ENCODE measurements around the gene CLDN5.

GRCh38 chr22:19494001-19494560 lies 30.1 kb downstream of the CLDN5 start:
- TF ChIP-seq FOXP2 (optimal IDR thresholded peaks at IDR 0.05; ENCODE audit: borderline replicate concordance, extremely low read depth, extremely low read length, insufficient read depth), result no peak
- no peak for TF ChIP-seq TAF1 (IDR thresholded peaks at IDR 0.05; ENCODE audit: borderline replicate concordance, insufficient read depth, low read length)
- TF ChIP-seq, protein P1, sequence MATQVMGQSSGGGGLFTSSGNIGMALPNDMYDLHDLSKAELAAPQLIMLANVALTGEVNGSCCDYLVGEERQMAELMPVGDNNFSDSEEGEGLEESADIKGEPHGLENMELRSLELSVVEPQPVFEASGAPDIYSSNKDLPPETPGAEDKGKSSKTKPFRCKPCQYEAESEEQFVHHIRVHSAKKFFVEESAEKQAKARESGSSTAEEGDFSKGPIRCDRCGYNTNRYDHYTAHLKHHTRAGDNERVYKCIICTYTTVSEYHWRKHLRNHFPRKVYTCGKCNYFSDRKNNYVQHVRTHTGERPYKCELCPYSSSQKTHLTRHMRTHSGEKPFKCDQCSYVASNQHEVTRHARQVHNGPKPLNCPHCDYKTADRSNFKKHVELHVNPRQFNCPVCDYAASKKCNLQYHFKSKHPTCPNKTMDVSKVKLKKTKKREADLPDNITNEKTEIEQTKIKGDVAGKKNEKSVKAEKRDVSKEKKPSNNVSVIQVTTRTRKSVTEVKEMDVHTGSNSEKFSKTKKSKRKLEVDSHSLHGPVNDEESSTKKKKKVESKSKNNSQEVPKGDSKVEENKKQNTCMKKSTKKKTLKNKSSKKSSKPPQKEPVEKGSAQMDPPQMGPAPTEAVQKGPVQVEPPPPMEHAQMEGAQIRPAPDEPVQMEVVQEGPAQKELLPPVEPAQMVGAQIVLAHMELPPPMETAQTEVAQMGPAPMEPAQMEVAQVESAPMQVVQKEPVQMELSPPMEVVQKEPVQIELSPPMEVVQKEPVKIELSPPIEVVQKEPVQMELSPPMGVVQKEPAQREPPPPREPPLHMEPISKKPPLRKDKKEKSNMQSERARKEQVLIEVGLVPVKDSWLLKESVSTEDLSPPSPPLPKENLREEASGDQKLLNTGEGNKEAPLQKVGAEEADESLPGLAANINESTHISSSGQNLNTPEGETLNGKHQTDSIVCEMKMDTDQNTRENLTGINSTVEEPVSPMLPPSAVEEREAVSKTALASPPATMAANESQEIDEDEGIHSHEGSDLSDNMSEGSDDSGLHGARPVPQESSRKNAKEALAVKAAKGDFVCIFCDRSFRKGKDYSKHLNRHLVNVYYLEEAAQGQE (IDR thresholded peaks at IDR 0.05; ENCODE audit: insufficient read depth in 1 of 2, low read depth in 2 of 2, low read length in 2 of 2), result no peak
- no peak for TF ChIP-seq POLR2AphosphoS5 (IDR thresholded peaks at IDR 0.05; ENCODE audit: low read depth, low read length)
- TF ChIP-seq SIN3A (IDR thresholded peaks at IDR 0.05; ENCODE audit: borderline replicate concordance, insufficient read depth, low read length), result no peak
